Ovary (tissue), 3 donors: ENCODE results near the gene CCDC177.
A peak's percentile ranks its signal among the peaks of the same experiment; 100 is the strongest.

ENCODE experiments used
- EP300 ChIP-seq: sonication (generic); formaldehyde crosslinking; IDR thresholded peaks from one replicate; pipeline ENCODE4 v1.6.1; 2017; ENCODE audit warnings: antibody characterized with exemption
- POLR2A ChIP-seq: fragments of 450-650 bp; IDR thresholded peaks from one replicate; pipeline ENCODE4 v1.6.1; 2017; ENCODE audit warnings: antibody characterized with exemption, mild to moderate bottlenecking, moderate library complexity
- TF ChIP-seq, protein P1 (sequence below), 3 donors: fragments of 450-650 bp in 2 of 3; fragments of 200-600 bp in 1 of 3; IDR thresholded peaks; one replicate each; pipeline versions ENCODE4 v1.5.1 to v1.8.0; 2016 to 2022; ENCODE audit warnings: antibody characterized with exemption in 3 of 3, mild to moderate bottlenecking in 1 of 3
- donor health status: DM: no; HTN: no; CAD: no.

DNA sequence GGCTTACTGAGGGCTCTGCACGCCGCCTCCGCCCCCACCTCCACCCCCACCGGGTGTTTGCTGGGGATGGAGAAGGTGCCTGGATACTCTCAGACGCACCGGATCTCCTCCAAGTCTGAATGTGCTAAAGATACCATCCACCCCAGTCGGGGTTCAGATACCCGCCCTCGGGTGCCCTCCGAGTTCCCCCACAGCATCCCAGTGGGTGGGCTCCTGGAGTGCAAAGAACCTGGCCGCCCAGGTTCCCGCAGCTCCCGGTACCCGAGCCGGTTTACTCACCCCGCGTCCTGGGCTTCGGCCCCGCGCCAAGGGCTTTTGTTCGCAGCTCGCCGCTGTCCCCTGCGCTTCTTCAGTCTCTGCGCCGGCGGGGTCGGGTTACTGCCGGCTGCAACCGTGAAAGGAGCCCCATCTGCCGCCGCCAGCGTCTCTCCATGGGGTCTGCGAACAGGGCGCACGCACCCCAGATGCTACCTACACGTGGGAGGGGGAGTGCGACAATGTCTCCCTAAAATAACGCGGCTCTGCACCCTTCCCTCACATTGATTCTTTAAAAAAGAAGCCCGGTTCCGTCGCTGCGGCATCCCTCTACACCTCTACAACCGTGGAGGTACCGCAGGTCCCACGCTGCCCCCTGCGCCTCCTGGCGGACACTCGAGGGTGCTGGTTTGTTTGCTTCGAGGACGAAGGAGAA, at the start of gene CCDC177:
- TF ChIP-seq, protein P1, sequence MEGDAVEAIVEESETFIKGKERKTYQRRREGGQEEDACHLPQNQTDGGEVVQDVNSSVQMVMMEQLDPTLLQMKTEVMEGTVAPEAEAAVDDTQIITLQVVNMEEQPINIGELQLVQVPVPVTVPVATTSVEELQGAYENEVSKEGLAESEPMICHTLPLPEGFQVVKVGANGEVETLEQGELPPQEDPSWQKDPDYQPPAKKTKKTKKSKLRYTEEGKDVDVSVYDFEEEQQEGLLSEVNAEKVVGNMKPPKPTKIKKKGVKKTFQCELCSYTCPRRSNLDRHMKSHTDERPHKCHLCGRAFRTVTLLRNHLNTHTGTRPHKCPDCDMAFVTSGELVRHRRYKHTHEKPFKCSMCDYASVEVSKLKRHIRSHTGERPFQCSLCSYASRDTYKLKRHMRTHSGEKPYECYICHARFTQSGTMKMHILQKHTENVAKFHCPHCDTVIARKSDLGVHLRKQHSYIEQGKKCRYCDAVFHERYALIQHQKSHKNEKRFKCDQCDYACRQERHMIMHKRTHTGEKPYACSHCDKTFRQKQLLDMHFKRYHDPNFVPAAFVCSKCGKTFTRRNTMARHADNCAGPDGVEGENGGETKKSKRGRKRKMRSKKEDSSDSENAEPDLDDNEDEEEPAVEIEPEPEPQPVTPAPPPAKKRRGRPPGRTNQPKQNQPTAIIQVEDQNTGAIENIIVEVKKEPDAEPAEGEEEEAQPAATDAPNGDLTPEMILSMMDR (IDR thresholded peaks at IDR 0.05), result peak; percentile 42 to 63 (median 59)
- TF ChIP-seq POLR2A (no peak), EP300 (no peak)
